HuH-7.5 (cell line): ENCODE data around the gene TP53.
A peak's percentile ranks its signal among the peaks of the same experiment; 100 is the strongest.
"Not testable (repeated sequence)": the region's sequence is repeated elsewhere in the genome, so short reads cannot be mapped to it uniquely, and the experiment has no call there.

Source experiments
- DNase-seq: peaks from one replicate; pipeline ENCODE4 v3.0.0; 2011; ENCODE audit warnings: low spot score

TP53 gene

DNA sequence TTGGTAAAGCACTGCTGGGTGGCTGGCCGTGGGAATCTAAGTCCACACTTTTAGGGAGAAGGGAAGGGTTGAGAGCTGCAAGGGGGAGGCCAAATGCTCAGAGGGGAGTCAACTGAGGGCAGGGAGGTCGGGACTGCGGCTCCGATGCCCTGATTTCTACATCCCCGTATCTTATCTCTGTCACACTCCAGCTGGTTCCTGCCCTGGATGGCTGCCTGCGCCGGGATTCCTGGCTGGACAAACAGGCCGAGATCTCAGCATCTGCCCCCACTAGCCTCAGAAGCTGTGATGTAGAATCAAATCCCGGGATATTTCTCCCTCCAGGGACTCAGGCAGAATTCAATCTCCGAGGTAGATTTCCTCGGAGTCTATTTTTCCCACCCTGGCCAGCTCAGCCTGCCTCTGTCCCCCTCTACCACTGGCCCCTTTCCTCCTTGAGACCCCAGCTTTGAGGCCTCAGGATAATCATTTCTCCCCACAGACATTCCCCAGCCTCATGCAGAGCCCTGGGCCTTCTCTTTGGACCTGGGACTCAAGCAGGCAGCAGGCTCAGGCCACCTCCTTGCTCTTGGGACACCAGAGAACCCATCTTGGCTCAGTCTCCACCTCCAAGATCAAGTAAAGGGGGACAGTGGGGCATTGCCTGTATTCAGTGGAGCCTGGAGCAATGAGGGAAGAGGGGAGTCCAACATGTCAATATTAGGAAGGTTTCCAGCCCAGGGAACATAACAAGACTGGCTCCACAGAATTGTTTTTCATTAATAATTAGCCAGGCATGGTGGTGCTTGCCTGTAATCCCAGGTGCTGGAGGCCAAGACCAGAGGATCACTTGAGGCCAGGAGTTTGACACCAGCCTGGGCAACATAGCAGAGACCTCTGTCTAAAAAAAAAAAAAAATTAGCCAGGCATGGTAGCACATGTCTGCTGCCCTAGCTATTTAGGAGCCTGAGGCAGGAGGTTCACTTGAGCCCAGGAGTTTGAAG lies 55.6 kb downstream of the TP53 start:
- DNase-seq = no peak

- DNase-seq = no peak
Measured at GRCh38 chr17:7629939-7630571, 57.2 kb downstream of the TP53 start, which contains the start of gene SHBG. TSS of gene SHBG (plus strand) at chr17:7630135. CDS start at chr17:7630173, 38 bp downstream.

DNA sequence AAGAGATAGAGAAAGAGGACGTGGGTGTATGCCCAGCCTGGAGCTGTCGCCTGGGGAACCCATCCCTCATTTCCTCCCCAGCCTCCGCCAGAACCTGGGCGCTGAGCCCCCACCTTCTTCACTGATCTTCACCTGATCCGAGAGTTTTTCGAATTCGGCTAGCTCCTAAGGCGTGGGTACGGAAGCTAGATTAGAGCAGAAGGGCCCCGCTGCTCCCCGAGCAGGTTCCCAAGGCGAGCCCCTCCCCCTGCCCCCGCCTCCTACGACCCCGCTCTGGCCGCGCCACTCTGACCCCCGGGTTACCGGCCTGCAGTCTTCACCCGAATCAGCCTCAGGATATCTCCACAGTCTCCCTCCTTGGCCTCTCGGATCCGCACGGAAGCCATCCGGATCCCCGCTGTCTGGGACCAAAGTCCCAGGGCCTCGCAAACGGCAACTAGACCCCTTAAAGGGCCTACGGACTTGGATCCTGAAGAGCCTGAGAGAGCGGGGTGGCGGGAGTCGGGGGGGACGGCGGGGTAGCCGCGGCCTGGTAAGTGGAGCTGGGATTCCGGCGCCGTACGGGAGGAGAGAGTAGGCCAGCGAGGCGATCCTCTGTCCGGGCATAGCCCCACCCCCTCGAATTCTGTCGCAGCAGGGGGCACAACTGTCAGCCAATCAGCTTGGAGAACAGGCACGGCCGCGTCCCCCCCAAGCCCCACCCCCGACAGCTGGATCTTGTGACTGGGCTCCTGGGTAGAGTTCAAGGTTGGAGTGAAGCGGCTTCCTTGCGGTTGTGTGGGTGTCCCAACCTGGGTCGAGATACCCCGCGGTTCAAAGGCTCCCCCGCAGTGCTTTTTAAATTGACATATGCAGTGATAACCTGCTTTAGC lies 59.8 kb downstream of the TP53 start, which contains the start of gene SAT2:
TSS of gene SAT2 (minus strand) at position 572 of the 872 bp plus-strand sequence. CDS start at position 386, 186 bp downstream.
- peak; percentile 84 for DNase-seq

GRCh38 chr17:7626956-7627249 lies 60.4 kb downstream of the TP53 start:
- no peak for DNase-seq

GRCh38 chr17:7626307-7626706 lies 61.0 kb downstream of the TP53 start:
- no peak for DNase-seq

DNA sequence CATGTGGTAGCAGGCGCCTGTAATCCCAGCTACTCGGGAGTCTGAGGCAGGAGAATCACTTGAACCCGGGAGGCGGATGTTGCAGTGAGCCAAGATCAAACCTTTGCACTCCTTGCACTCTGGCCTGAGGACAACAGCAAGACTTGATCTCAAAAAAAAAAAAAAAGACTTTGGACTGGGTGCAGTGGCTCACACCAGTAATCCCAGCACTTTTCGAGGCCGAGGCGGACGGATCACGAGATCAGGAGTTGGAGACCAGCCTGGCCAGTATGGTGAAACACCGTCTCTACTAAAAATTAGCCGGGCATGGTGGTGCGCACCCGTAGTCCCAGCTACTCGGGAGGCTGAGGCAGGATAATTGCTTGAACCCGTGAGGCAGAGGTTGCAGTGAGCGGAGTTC lies 61.5 kb downstream of the TP53 start:
- not testable (repeated sequence) for DNase-seq

- DNase-seq = no peak
Measured at GRCh38 chr17:7623661-7624060, 63.6 kb downstream of the TP53 start.

DNA sequence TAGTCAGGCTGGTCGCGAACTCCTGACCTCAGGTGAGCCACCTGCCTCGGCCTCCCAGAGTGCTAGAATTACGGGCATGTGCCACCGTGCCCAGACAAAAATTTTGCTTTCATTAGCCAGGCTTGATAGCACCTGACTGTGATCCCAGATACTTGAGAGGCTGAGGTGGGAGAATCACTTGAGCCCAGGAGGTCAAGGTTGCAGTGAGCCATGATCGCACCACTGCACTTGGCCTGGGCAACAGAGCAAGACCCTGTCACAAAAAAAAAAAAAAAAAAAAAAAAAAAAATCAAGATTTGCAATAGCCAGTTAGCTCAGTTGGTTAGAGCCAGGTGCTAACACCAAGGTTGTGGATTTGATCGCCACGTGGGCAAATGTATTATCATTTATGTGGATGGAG lies 66.5 kb downstream of the TP53 start:
- DNase-seq = no peak

- DNase-seq = no peak
Measured at GRCh38 chr17:7618608-7619007, 68.7 kb downstream of the TP53 start.
